RWPE2 (cell line): ENCODE data around the gene NOL4L.
A peak's percentile ranks its signal among the peaks of the same experiment; 100 is the strongest.

Source experiments
- ATAC-seq: fragments of 200-7000 bp; cut with Tn5 transposase; 3 replicates; pipeline ENCODE4 v1.9.1; 2021; ENCODE audit warnings: low read depth
- DNase-seq: peaks from one replicate; pipeline ENCODE4 v3.0.0-alpha.2; 2020; ENCODE audit warnings: low spot score
- H3K27ac ChIP-seq: fragments of 450-650 bp; 2 replicates; pipeline ENCODE4 v1.5.1; 2017; ENCODE audit warnings: mild to moderate bottlenecking; ENCODE audit not compliant: poor library complexity, severe bottlenecking
- H3K27me3 ChIP-seq: fragments of 250-450 bp; sonication (Bioruptor Pico); 2 replicates; pipeline ENCODE4 v1.5.1; 2021; ENCODE audit warnings: mild to moderate bottlenecking, moderate library complexity; ENCODE audit not compliant: insufficient read depth, poor library complexity, severe bottlenecking
- H3K36me3 ChIP-seq: fragments of 250-450 bp; sonication (Bioruptor Pico); 2 replicates; pipeline ENCODE4 v1.5.1; 2020; ENCODE audit warnings: low read depth, mild to moderate bottlenecking, moderate library complexity
- H3K4me1 ChIP-seq: fragments of 250-450 bp; sonication (Bioruptor Pico); 2 replicates; pipeline ENCODE4 v1.5.1; 2021; ENCODE audit warnings: mild to moderate bottlenecking, moderate library complexity; ENCODE audit not compliant: insufficient read depth, poor library complexity, severe bottlenecking
- H3K4me3 ChIP-seq: fragments of 250-450 bp; sonication (Bioruptor Pico); 2 replicates; pipeline ENCODE4 v1.5.1; 2021; ENCODE audit warnings: mild to moderate bottlenecking, moderate library complexity; ENCODE audit not compliant: severe bottlenecking
- H3K9me3 ChIP-seq: fragments of 250-450 bp; sonication (Bioruptor Pico); 2 replicates; pipeline ENCODE4 v1.5.1; 2021; ENCODE audit warnings: mild to moderate bottlenecking, moderate library complexity; ENCODE audit not compliant: severe bottlenecking
- CTCF ChIP-seq: fragments of 450-650 bp; IDR thresholded peaks from one replicate; pipeline ENCODE4 v1.5.1; 2017; ENCODE audit warnings: mild to moderate bottlenecking, moderate library complexity; ENCODE audit not compliant: poor library complexity, severe bottlenecking

NOL4L gene

DNA sequence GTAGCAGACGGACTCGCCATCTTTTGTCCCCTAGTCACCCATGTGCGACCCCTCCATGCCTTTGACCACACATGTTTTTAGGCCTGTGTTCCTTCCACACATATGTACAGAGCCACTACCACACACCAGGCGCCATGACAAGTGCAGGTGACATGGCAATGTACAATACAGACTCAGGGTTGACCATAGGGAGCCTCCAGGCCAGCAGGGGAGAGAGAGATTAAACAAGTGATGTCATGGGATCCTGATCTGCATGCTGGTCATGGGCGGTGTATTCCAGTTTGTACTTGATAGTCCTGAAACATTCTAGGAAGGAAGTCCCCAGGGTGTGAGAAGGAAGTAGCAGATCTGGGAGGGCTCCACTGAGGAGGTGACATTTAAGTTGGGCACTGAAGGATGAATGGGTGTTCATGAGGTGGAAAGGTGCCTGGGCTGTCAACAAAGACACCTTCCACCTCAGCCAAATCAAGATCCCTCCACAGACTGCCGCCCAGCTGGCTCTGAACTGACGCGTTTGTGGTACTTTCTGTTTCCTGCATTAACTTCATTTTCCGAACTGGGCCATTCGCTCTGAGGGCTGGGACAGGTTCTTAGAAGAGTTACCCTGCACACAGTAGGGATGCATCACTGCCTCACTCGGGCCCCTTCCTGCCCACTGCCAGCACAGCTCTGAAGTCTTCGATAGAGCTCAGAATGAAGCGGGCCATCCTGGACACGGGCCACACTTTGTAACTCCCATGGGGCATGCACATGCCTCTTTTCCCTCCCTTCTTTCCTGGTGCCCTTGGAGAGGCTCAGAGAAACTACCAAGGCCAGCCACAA lies 94.0 kb downstream of the NOL4L start:
- no peaks in the 10 kb centered on the region for H3K9me3 ChIP-seq
- peak; percentile 62 for DNase-seq
- no peak overlapping the region for H3K27ac ChIP-seq
- no peaks in the 10 kb centered on the region for H3K36me3 ChIP-seq
- TF ChIP-seq CTCF = no peak
- H3K27me3 ChIP-seq = no peaks in the 10 kb centered on the region
- no peaks in the 10 kb centered on the region for H3K4me1 ChIP-seq
- ATAC-seq = no peak
- H3K4me3 ChIP-seq = no peak overlapping the region

GRCh38 chr20:32488066-32488838 lies 96.9 kb downstream of the NOL4L start:
- no peak overlapping the region for H3K27ac ChIP-seq
- no peaks in the 10 kb centered on the region for H3K9me3 ChIP-seq
- no peaks in the 10 kb centered on the region for H3K36me3 ChIP-seq
- no peak for TF ChIP-seq CTCF
- H3K4me3 ChIP-seq = no peak overlapping the region
- no peak for ATAC-seq
- H3K27me3 ChIP-seq = no peaks in the 10 kb centered on the region
- no peaks in the 10 kb centered on the region for H3K4me1 ChIP-seq
- DNase-seq = peak; percentile 48

DNA sequence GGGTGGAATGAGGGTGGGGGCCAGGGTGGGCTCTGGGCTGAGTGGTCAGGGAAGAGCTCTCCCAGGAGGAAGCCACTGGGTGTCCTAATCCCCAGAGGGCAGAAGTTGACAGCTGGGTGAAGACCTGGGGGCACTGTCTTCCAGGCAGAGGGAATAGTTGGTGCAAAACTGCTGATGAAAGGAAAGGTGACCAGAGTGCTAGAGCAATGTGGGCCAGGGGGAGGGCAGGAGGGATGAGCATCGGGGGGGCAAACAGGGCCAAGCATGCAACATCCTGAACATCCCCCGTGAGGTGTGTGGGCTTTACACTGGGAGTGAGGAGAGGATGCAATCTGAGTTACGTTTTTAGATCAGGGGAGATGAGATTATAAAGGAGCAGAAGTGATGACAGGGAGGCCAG lies 97.8 kb downstream of the NOL4L start:
- TF ChIP-seq CTCF = no peak
- Histone ChIP-seq H3K36me3 (no peaks in the 10 kb centered on the region), H3K9me3 (no peaks in the 10 kb centered on the region), H3K4me1 (no peaks in the 10 kb centered on the region), H3K27ac (no peak overlapping the region), H3K27me3 (no peaks in the 10 kb centered on the region), H3K4me3 (no peak overlapping the region)
- ATAC-seq (no peak), DNase-seq (peak; percentile 61)

GRCh38 chr20:32485770-32486478 lies 99.2 kb downstream of the NOL4L start:
- no peaks in the 10 kb centered on the region for H3K4me1 ChIP-seq
- H3K4me3 ChIP-seq = no peak overlapping the region
- no peak for TF ChIP-seq CTCF
- no peaks in the 10 kb centered on the region for H3K36me3 ChIP-seq
- no peak overlapping the region for H3K27ac ChIP-seq
- no peaks in the 10 kb centered on the region for H3K9me3 ChIP-seq
- no peaks in the 10 kb centered on the region for H3K27me3 ChIP-seq
- peak; percentile 58 for DNase-seq
- ATAC-seq = no peak
